Posterior cingulate gyrus (tissue), 11 donors: Measurements from ENCODE around the gene SLC40A1.
"Not testable (repeated sequence)": the region's sequence is repeated elsewhere in the genome, so short reads cannot be mapped to it uniquely, and the experiment has no call there.

ENCODE experiments used
- DNase-seq, 10 donors: peaks; one replicate each; pipeline versions ENCODE4 v3.0.0 to v3.0.0-alpha.2; 2020 to 2021; ENCODE audit warnings: mixed read lengths in 3 of 10
- intact Hi-C: fragments of 100-400 bp; cut with DNase I; formaldehyde crosslinking; loops from one replicate; pipeline ENCODE4 v1.15.1; 2023

Gene SLC40A1

GRCh38 chr2:189580658-189581353 lies at the start of gene SLC40A1:
TSS of gene SLC40A1 (minus strand) at chr2:189580786. CDS start at chr2:189580460, 326 bp downstream.
- peak; percentile 15 to 91 (median 42) for DNase-seq
- intact Hi-C loops, result no loop called here

GRCh38 chr2:189629531-189630453 lies 49.2 kb upstream of the SLC40A1 start:
- DNase-seq, result no peak
- intact Hi-C loops, result no loop called here

- DNase-seq, result no peak
- intact Hi-C loops, result no loop called here
Measured at GRCh38 chr2:189628817-189629530, 48.4 kb upstream of the SLC40A1 start.

- intact Hi-C loops, result no loop called here
- DNase-seq, result no peak
Measured at GRCh38 chr2:189627789-189628188, 47.2 kb upstream of the SLC40A1 start.

- intact Hi-C loops, result no loop called here
- no peak for DNase-seq
Measured at GRCh38 chr2:189625636-189626035, 45.0 kb upstream of the SLC40A1 start.

GRCh38 chr2:189624648-189625355 lies 44.2 kb upstream of the SLC40A1 start:
- DNase-seq, result no peak
- intact Hi-C loops, result no loop called here

- intact Hi-C loops, result no loop called here
- DNase-seq, result no peak
Measured at GRCh38 chr2:189623049-189623448, 42.5 kb upstream of the SLC40A1 start.

GRCh38 chr2:189621781-189622180 lies 41.2 kb upstream of the SLC40A1 start:
- no peak for DNase-seq
- intact Hi-C loops, result no loop called here

- intact Hi-C loops, result no loop called here
- DNase-seq, result no peak
Measured at GRCh38 chr2:189618197-189618596, 37.6 kb upstream of the SLC40A1 start.

GRCh38 chr2:189614585-189614984 lies 34.0 kb upstream of the SLC40A1 start:
- intact Hi-C loops, result no loop called here
- no peak for DNase-seq

- no peak for DNase-seq
- intact Hi-C loops, result no loop called here
Measured at GRCh38 chr2:189613650-189614420, 33.2 kb upstream of the SLC40A1 start.

- DNase-seq, result no peak
- intact Hi-C loops, result no loop called here
Measured at GRCh38 chr2:189613077-189613636, 32.6 kb upstream of the SLC40A1 start.

- DNase-seq, result no peak
- intact Hi-C loops, result no loop called here
Measured at GRCh38 chr2:189610700-189611099, 30.1 kb upstream of the SLC40A1 start.

GRCh38 chr2:189609853-189610252 lies 29.3 kb upstream of the SLC40A1 start:
- intact Hi-C loops, result no loop called here
- no peak for DNase-seq

- DNase-seq, result no peak
- intact Hi-C loops, result no loop called here
Measured at GRCh38 chr2:189609423-189609816, 28.8 kb upstream of the SLC40A1 start.

GRCh38 chr2:189608795-189609422 lies 28.3 kb upstream of the SLC40A1 start:
- no peak for DNase-seq
- intact Hi-C loops, result no loop called here

GRCh38 chr2:189608170-189608569 lies 27.6 kb upstream of the SLC40A1 start:
- intact Hi-C loops, result no loop called here

GRCh38 chr2:189602233-189602632 lies 21.6 kb upstream of the SLC40A1 start:
- intact Hi-C loops, result no loop called here
- no peak for DNase-seq

More at GRCh38 chr2:189608170-189608569, 27.6 kb upstream of the SLC40A1 start:
- no peak for DNase-seq

GRCh38 chr2:189601652-189602051 lies 21.1 kb upstream of the SLC40A1 start:
- DNase-seq, intact Hi-C loops: not testable (repeated sequence)
